Smooth muscle cell of the umbilical artery (primary cell): ENCODE measurements around the gene C1GALT1C1. TPM values are rescaled to one million over a fixed set of nuclear protein-coding genes. Genes with fewer than 3 reads are reported as not detected.

ENCODE experiments used
- total RNA-seq: library from RNA; depleted of rRNA; stranded (reverse); fragments of >200 nt; gene quantifications from 2 replicates; pipeline ENCODE4 v1.2.3, GENCODE V29; 2014

The C1GALT1C1 gene
- 50.6 and 57.0 TPM in 2 replicates for total RNA-seq

DNA sequence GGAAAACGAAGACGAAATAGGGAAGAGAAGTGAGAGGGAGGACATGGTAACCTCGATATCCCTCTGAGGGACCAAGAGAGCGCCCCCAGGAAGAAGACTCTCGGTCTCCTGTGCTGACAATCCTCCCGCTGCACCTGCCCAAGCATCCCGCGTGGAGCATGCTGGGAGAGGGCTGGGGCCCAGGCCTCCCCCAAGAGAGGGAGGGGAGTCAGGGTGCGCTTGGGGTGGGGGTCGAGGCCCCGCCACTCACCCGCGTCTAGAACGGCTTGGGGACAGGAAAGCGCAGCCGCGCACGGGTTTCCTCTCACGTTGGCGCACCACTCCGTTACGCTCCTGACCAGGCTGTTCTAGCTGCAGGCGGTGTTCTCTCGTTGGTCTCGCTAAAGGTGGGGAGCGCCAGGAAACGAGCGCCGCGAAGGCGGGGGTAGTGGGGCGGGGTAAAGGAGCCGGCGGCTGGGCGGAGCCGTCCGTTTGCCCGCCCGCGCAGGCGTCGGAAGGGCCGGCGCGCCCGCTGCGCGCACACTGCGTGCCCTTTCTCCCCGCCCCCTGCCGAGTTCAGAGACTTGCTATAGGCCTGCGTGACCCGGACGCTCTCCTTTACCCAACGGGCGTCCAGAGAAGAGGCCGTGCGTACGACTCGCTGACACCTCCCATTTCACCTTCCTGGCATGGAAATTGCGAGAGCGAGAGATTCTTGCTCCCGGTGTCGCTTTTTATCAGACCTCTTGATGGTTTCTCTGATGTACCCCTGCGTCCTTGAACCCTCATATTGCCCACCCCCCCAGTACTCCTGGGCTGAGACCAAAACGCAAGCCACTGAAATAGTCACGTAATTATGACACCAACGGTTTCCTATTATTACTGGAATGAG lies at the start of gene C1GALT1C1:
TSS of gene C1GALT1C1 (minus strand) at position 388 of the 871 bp plus-strand sequence. CDS start 2,888 bp downstream, outside the sequence.

DNA sequence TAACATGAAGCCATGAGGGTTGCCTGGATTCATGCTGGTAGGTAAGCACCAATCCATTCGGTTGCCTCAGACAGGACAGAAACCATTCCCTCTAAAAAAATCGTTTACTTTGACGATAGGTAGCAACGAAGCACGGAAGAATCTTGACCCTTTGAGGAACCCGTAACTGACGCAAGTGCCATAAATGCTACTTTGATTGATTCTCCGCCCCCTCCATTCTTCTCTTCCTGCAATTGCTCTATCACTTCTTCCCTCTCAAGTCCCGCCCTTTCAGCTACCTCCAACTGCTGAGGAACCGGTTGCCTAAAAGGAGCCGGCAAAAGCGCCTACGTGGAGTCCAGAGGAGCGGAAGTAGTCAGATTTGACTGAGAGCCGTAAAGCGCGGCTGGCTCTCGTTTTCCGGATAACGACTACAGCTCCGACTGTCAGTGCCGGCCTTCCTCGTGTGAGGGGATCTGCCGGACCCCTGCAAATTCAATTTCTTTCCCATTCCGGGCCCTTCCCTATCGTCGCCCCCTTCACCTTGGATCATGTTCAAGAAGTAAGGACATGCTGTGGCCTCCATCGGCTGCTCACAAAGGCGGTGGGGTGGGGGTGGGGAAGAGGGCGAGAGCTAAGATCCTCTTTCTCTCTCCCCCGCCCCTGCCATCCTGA lies 26.0 kb downstream of the C1GALT1C1 start, which contains the start of gene MCTS1:
TSS of gene MCTS1 (plus strand) at position 395 of the 654 bp plus-strand sequence. CDS start at position 531, 136 bp downstream.

Other genes starting within 250 kb of the C1GALT1C1 start
- 230 and 252 TPM in 2 replicates for gene LAMP2, start 160.8 kb downstream of the C1GALT1C1 start, total RNA-seq
- 38.6 and 69.1 TPM in 2 replicates for gene CUL4B, start 69.1 kb downstream of the C1GALT1C1 start, total RNA-seq
- 30.6 and 32.1 TPM in 2 replicates for gene MCTS1, start 26.0 kb downstream of the C1GALT1C1 start, total RNA-seq
- gene CT47B1, start 245.8 kb upstream of the C1GALT1C1 start, total RNA-seq = not detected in 2 replicates